ENCODE data around the gene PPIB. TPM values are rescaled to one million over a fixed set of nuclear protein-coding genes. Genes with fewer than 3 reads are reported as not detected.
"Not testable (repeated sequence)": the region's sequence is repeated elsewhere in the genome, so short reads cannot be mapped to it uniquely, and the experiment has no call there.

Gene PPIB
- total RNA-seq, 6 donors from 2014 or later: 87.0 to 497 (median 286) TPM

GRCh38 chr15:64110950-64111678, 51.7 kb downstream of the PPIB start:
- TF ChIP-seq CTCF (IDR thresholded peaks at IDR 0.05): no peak
- TF ChIP-seq POLR2AphosphoS5 (IDR thresholded peaks at IDR 0.05): no peak
- no peak for TF ChIP-seq POLR2A (IDR thresholded peaks at IDR 0.05)
- no peak for TF ChIP-seq EP300 (IDR thresholded peaks at IDR 0.05)
- H3K36me3 ChIP-seq: peaks cover 0 to 39% (median 16%) of the 10 kb centered on the region in 4 donors
- H3K27ac ChIP-seq: no peak overlapping the region
- peaks cover 47 to 72% (median 50%) of the 10 kb centered on the region in 4 donors for H3K4me1 ChIP-seq
- H3K9me3 ChIP-seq: no peaks in the 10 kb centered on the region
- peak in 1 of 2 donors; percentile 38 for ATAC-seq (ENCODE audit: low FRiP score in 2 of 2)
- no peak overlapping the region for H3K4me3 ChIP-seq
- no peak for DNase-seq
- H3K27me3 ChIP-seq: no peaks in the 10 kb centered on the region
- 78 to 84% methylated on average over 3 of the region's 3 CpGs for WGBS, 2 donors

- not testable (repeated sequence) for H3K27ac ChIP-seq; H3K9me3 ChIP-seq; H3K4me3 ChIP-seq; ATAC-seq (ENCODE audit: low FRiP score in 2 of 2); H3K27me3 ChIP-seq; DNase-seq
- peaks cover 0 to 30% (median 12%) of the 10 kb centered on the region in 4 donors for H3K36me3 ChIP-seq
- peaks cover 52 to 77% (median 57%) of the 10 kb centered on the region in 4 donors for H3K4me1 ChIP-seq
- WGBS, 2 donors: 87 to 95% methylated on average over 4 of the region's 4 CpGs
Measured at GRCh38 chr15:64110108-64110701, 52.6 kb downstream of the PPIB start.

GRCh38 chr15:64107337-64107736, 55.5 kb downstream of the PPIB start:
- TF ChIP-seq CTCF (IDR thresholded peaks at IDR 0.05) (no peak), POLR2AphosphoS5 (IDR thresholded peaks at IDR 0.05) (no peak), EP300 (IDR thresholded peaks at IDR 0.05) (no peak), POLR2A (IDR thresholded peaks at IDR 0.05) (no peak)
- Histone ChIP-seq H3K9me3 (no peaks in the 10 kb centered on the region), H3K4me3 (no peak overlapping the region), H3K36me3 (peaks cover 0 to under 1% (median 0%) of the 10 kb centered on the region in 4 donors), H3K4me1 (peaks cover 54 to 73% (median 59%) of the 10 kb centered on the region in 4 donors), H3K27ac (peak overlapping the region in 3 of 4 donors; percentile 5 to 60 (median 46)), H3K27me3 (no peaks in the 10 kb centered on the region)
- DNase-seq (no peak), ATAC-seq (ENCODE audit: low FRiP score in 2 of 2) (no peak)
- 60 to 77% methylated on average over 1 of the region's 1 CpG for WGBS, 2 donors

Small RNA genes lying within 50 kb of the gene (small RNA-seq; reads per million reads assigned to genes)
- 0 reads per million in 4 donors for gene RF00019

Other genes with a start within 250 kb of the PPIB start
- gene DAPK2, start 116.5 kb downstream of the PPIB start, total RNA-seq: 100 to 1,000 TPM in 4 of 6 donors, 10 to 100 TPM in 2; 58.3 to 270 (median 136) TPM
- 10 to 100 TPM; 38.8 to 70.3 (median 49.2) TPM for gene CIAO2A, start 69.2 kb downstream of the PPIB start, total RNA-seq
- gene SNX1, start 67.0 kb downstream of the PPIB start, total RNA-seq: 100 to 1,000 TPM; 103 to 234 (median 154) TPM
- 10 to 100 TPM in 5 of 6 donors, 1 to 10 TPM in 1; 9.6 to 44.0 (median 24.8) TPM for gene SNX22, start 11.3 kb downstream of the PPIB start, total RNA-seq
- 10 to 100 TPM; 14.8 to 49.6 (median 19.6) TPM for gene CSNK1G1, start 193.2 kb upstream of the PPIB start, total RNA-seq
- gene PCLAF, start 218.4 kb upstream of the PPIB start, total RNA-seq: 1 to 10 TPM in 4 of 6 donors, not detected in 2; 1.6 to 3.6 (median 2.0) TPM
- gene TRIP4, start 224.8 kb upstream of the PPIB start, total RNA-seq: 10 to 100 TPM; 10.9 to 48.2 (median 20.4) TPM